ENCODE results near the gene UCHL5. TPM values are rescaled to one million over a fixed set of nuclear protein-coding genes. Genes with fewer than 3 reads are reported as not detected.

Gene UCHL5
- total and polyA plus RNA-seq, 2 donors (not counting 3 experiments of a cell fraction or from before 2014, with no cell fraction given): 9.8 to 45.6 TPM

- no peak overlapping the region for H3K9ac ChIP-seq (replicated peaks; ENCODE audit: extremely low read depth, insufficient read depth, low read length)
- H3K9me1 ChIP-seq (replicated peaks; ENCODE audit: control insufficient read depth, extremely low read depth, insufficient read depth, low read length): no peaks in the 10 kb centered on the region
- H3K4me1 ChIP-seq (ENCODE audit: control insufficient read depth, extremely low read depth, insufficient read depth, low read length): no peaks in the 10 kb centered on the region
- no peaks in the 10 kb centered on the region for H3K79me2 ChIP-seq (ENCODE audit: control insufficient read depth, insufficient read depth, low read length)
- H2AFZ ChIP-seq (ENCODE audit: low read depth, low read length): no peak overlapping the region
- no TSS peak for BruUV-seq (replicated peaks)
- no peak overlapping the region for H3K4me2 ChIP-seq (ENCODE audit: insufficient read depth, low read length)
- TF ChIP-seq POLR2A (IDR thresholded peaks at IDR 0.05; ENCODE audit: low read depth, low read length) (no peak), EZH2 (IDR thresholded peaks at IDR 0.05; ENCODE audit: borderline replicate concordance, low read depth, low read length, severe bottlenecking) (no peak), CTCF (IDR thresholded peaks at IDR 0.05; ENCODE audit: extremely low read depth in 1 of 2, insufficient read depth in 1 of 2, low read depth in 1 of 2, low read length in 2 of 2) (no peak)
- H3K36me3 ChIP-seq (ENCODE audit: control insufficient read depth in 2 of 2, extremely low read depth in 1 of 2, insufficient read depth in 2 of 2, low read length in 2 of 2): no peaks in the 10 kb centered on the region
- intact Hi-C loops (cut with micrococcal nuclease) (no loop called here), dilution Hi-C loops (cut with MboI; ENCODE audit: extremely low pct_ligation_motif_present, low sequenced_read_pairs) (no loop called here)
- FAIRE-seq: no peak
- no peak overlapping the region for H3K27ac ChIP-seq (ENCODE audit: insufficient read depth, low read depth, low read length)
- CTCF ChIA-PET: interaction anchor here (0.7 to 1.2 kb wide), 4 partner anchors 8 to 43 kb away, joined by 3 to 4 read pairs (median 3); no protein-coding TSS in a partner anchor
- DNase-seq (ENCODE audit: low read depth, low spot score): no peak
- no peaks in the 10 kb centered on the region for H3K9me3 ChIP-seq (replicated peaks; ENCODE audit: control insufficient read depth, insufficient read depth, low read length)
- POLR2A ChIA-PET: interaction anchor here (0.8 kb wide), 1 partner anchor 10 kb away, joined by 3 read pairs; no protein-coding TSS in a partner anchor
- H3K27me3 ChIP-seq (ENCODE audit: control insufficient read depth in 2 of 2, insufficient read depth in 2 of 2, low read length in 2 of 2): no peaks in the 10 kb centered on the region
- no peaks in the 10 kb centered on the region for H4K20me1 ChIP-seq (replicated peaks; ENCODE audit: control insufficient read depth, extremely low read depth, insufficient read depth, low read length)
- no peak overlapping the region for H3K4me3 ChIP-seq (replicated peaks in 1 of 3; ENCODE audit: insufficient read depth in 1 of 3, low read depth in 1 of 3, low read length in 3 of 3)
These were observed 82.6 kb downstream of the UCHL5 start for GRCh38 chr1:192976576-192976975.

- POLR2A ChIA-PET: no interaction called here
- H2AFZ ChIP-seq (ENCODE audit: low read depth, low read length): no peak overlapping the region
- no peaks in the 10 kb centered on the region for H3K9me1 ChIP-seq (replicated peaks; ENCODE audit: control insufficient read depth, extremely low read depth, insufficient read depth, low read length)
- H3K27me3 ChIP-seq (ENCODE audit: control insufficient read depth in 2 of 2, insufficient read depth in 2 of 2, low read length in 2 of 2): no peaks in the 10 kb centered on the region
- H3K79me2 ChIP-seq (ENCODE audit: control insufficient read depth, insufficient read depth, low read length): no peaks in the 10 kb centered on the region
- H3K4me2 ChIP-seq (ENCODE audit: insufficient read depth, low read length): no peak overlapping the region
- H3K27ac ChIP-seq (ENCODE audit: insufficient read depth, low read depth, low read length): no peak overlapping the region
- H3K4me3 ChIP-seq (replicated peaks in 1 of 3; ENCODE audit: insufficient read depth in 1 of 3, low read depth in 1 of 3, low read length in 3 of 3): no peak overlapping the region
- no TSS peak for BruUV-seq (replicated peaks)
- H3K36me3 ChIP-seq (ENCODE audit: control insufficient read depth in 2 of 2, extremely low read depth in 1 of 2, insufficient read depth in 2 of 2, low read length in 2 of 2): no peaks in the 10 kb centered on the region
- TF ChIP-seq MAX (IDR thresholded peaks at IDR 0.05; ENCODE audit: insufficient read depth, insufficient read length) (no peak), JUN (IDR thresholded peaks at IDR 0.05; ENCODE audit: borderline replicate concordance, insufficient read depth, insufficient read length, low read depth) (no peak), POLR2AphosphoS5 (IDR thresholded peaks at IDR 0.05; ENCODE audit: insufficient read depth, low read depth, low read length) (no peak), CTCF (IDR thresholded peaks at IDR 0.05; ENCODE audit: extremely low read depth in 1 of 2, insufficient read depth in 1 of 2, low read depth in 1 of 2, low read length in 2 of 2) (no peak), FOS (IDR thresholded peaks at IDR 0.05; ENCODE audit: borderline replicate concordance, insufficient read depth, low read length) (no peak), POLR2A (IDR thresholded peaks at IDR 0.05; ENCODE audit: low read depth, low read length) (no peak)
- intact Hi-C loops (cut with micrococcal nuclease) (no loop called here), dilution Hi-C loops (cut with MboI; ENCODE audit: extremely low pct_ligation_motif_present, low sequenced_read_pairs) (no loop called here)
- H4K20me1 ChIP-seq (replicated peaks; ENCODE audit: control insufficient read depth, extremely low read depth, insufficient read depth, low read length): no peaks in the 10 kb centered on the region
- H3K9me3 ChIP-seq (replicated peaks; ENCODE audit: control insufficient read depth, insufficient read depth, low read length): no peaks in the 10 kb centered on the region
- CTCF ChIA-PET: interaction anchor here (1.4 to 1.7 kb wide), 2 partner anchors 8 to 40 kb away, joined by 3 to 6 read pairs; no protein-coding TSS in a partner anchor
- no peaks in the 10 kb centered on the region for H3K4me1 ChIP-seq (ENCODE audit: control insufficient read depth, extremely low read depth, insufficient read depth, low read length)
- FAIRE-seq: no peak
- DNase-seq (ENCODE audit: low read depth, low spot score): no peak
- H3K9ac ChIP-seq (replicated peaks; ENCODE audit: extremely low read depth, insufficient read depth, low read length): no peak overlapping the region
These were observed 84.5 kb downstream of the UCHL5 start for GRCh38 chr1:192974701-192975100.

All from endothelial cell of umbilical vein (primary cell).